ENCODE results near the gene TMEM120B.
"Not testable (repeated sequence)": the region's sequence is repeated elsewhere in the genome, so short reads cannot be mapped to it uniquely, and the experiment has no call there.

Gene TMEM120B

DNA sequence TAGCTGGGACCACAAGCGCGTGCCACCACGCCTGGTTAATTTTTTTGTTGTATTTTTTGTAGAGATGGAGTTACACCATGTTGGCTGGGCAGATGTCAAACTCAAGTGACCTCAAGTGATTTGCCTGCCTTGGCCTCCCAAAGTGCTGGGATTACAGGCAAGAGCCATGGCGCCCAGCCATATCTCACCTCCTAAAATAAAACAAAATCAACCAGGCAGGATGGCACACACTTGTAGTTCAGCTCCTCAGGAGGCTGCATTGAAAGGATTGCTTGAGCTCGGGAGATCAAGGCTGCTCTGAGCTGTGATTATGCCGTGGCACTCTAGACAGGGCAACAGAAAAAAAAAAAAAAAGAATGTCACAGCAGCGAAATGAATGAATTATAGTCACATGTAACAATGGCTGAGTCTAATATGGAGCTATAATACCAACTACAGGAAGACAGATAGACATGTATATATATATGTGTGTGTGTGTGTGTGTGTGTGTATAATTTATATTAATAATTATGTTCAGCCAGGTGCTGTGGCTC, 19.3 kb upstream of the TMEM120B start:
- Histone ChIP-seq H3K27me3 (replicated peaks; ENCODE audit: control insufficient read depth, insufficient read depth, low read length) (no peaks in the 10 kb centered on the region), H3K36me3 (ENCODE audit: control insufficient read depth, insufficient read depth, low read length) (no peaks in the 10 kb centered on the region), H3K4me3 (replicated peaks; ENCODE audit: low read depth, low read length) (no peak overlapping the region)
- no peak for DNase-seq (ENCODE audit: extremely low read depth, insufficient read length)
- TF ChIP-seq CTCF (IDR thresholded peaks at IDR 0.05; ENCODE audit: insufficient read depth, low read length, poor library complexity, severe bottlenecking): no peak

DNA sequence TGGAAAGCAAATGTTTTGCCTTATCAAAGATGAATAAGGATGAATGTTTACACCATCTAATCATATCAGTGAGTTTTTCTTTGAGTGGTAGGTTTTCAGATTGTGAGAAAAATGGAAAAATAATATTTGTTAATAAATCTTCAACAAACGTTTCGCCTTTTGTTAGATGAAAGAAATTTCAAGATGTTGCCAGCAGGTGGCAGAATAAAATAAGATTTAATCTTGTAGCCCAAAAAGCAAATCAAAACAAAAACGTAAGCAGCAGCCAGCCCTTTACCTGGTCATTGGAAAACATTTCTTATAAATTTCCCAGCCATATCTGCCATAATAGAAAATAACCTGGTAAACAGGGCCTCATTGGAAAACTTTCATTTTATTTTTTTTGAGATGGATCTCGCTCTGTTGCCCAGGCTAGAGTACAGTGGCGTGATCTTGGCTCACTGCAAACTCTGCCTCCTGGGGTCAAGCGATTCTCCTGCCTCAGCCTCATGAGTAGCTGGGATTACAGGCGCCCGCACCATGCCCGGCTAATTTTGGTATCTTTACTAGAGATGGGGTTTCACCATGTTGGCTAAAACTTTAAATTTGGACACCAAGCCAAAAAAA, 15.4 kb upstream of the TMEM120B start:
- H3K4me3 ChIP-seq (replicated peaks; ENCODE audit: low read depth, low read length): no peak overlapping the region
- TF ChIP-seq CTCF (IDR thresholded peaks at IDR 0.05; ENCODE audit: insufficient read depth, low read length, poor library complexity, severe bottlenecking): peak; percentile 24
- DNase-seq (ENCODE audit: extremely low read depth, insufficient read length): no peak
- H3K27me3 ChIP-seq (replicated peaks; ENCODE audit: control insufficient read depth, insufficient read depth, low read length): no peaks in the 10 kb centered on the region
- H3K36me3 ChIP-seq (ENCODE audit: control insufficient read depth, insufficient read depth, low read length): no peaks in the 10 kb centered on the region

- H3K27me3 ChIP-seq (replicated peaks; ENCODE audit: control insufficient read depth, insufficient read depth, low read length); H3K36me3 ChIP-seq (ENCODE audit: control insufficient read depth, insufficient read depth, low read length); H3K4me3 ChIP-seq (replicated peaks; ENCODE audit: low read depth, low read length); DNase-seq (ENCODE audit: extremely low read depth, insufficient read length): not testable (repeated sequence)
Observed at GRCh38 chr12:121697861-121698260, 14.7 kb upstream of the TMEM120B start.

- Histone ChIP-seq H3K4me3 (replicated peaks; ENCODE audit: low read depth, low read length) (no peak overlapping the region), H3K27me3 (replicated peaks; ENCODE audit: control insufficient read depth, insufficient read depth, low read length) (no peaks in the 10 kb centered on the region), H3K36me3 (ENCODE audit: control insufficient read depth, insufficient read depth, low read length) (no peaks in the 10 kb centered on the region)
- no peak for DNase-seq (ENCODE audit: extremely low read depth, insufficient read length)
- no peak for TF ChIP-seq CTCF (IDR thresholded peaks at IDR 0.05; ENCODE audit: insufficient read depth, low read length, poor library complexity, severe bottlenecking)
Observed at GRCh38 chr12:121701667-121702277, 10.8 kb upstream of the TMEM120B start.

- H3K36me3 ChIP-seq (ENCODE audit: control insufficient read depth, insufficient read depth, low read length): no peaks in the 10 kb centered on the region
- no peaks in the 10 kb centered on the region for H3K27me3 ChIP-seq (replicated peaks; ENCODE audit: control insufficient read depth, insufficient read depth, low read length)
- DNase-seq (ENCODE audit: extremely low read depth, insufficient read length): no peak
- no peak for TF ChIP-seq CTCF (IDR thresholded peaks at IDR 0.05; ENCODE audit: insufficient read depth, low read length, poor library complexity, severe bottlenecking)
- no peak overlapping the region for H3K4me3 ChIP-seq (replicated peaks; ENCODE audit: low read depth, low read length)
Observed at GRCh38 chr12:121702944-121703343, 9.6 kb upstream of the TMEM120B start.

GRCh38 chr12:121705514-121705913, 7.0 kb upstream of the TMEM120B start:
- TF ChIP-seq CTCF (IDR thresholded peaks at IDR 0.05; ENCODE audit: insufficient read depth, low read length, poor library complexity, severe bottlenecking): no peak
- Histone ChIP-seq H3K27me3 (replicated peaks; ENCODE audit: control insufficient read depth, insufficient read depth, low read length) (no peaks in the 10 kb centered on the region), H3K4me3 (replicated peaks; ENCODE audit: low read depth, low read length) (no peak overlapping the region), H3K36me3 (ENCODE audit: control insufficient read depth, insufficient read depth, low read length) (no peaks in the 10 kb centered on the region)
- no peak for DNase-seq (ENCODE audit: extremely low read depth, insufficient read length)
